ENCODE measurements around the gene APOB. TPM values are rescaled to one million over a fixed set of nuclear protein-coding genes. Genes with fewer than 3 reads are reported as not detected.

The APOB gene
- total and polyA plus RNA-seq, 2 of the 13 experiments (the other 11 are each of a cell fraction or from before 2014, with no cell fraction given): 1,569 to 2,515 TPM

- TF ChIP-seq TFE3 (CRISPR knock-in tag; IDR thresholded peaks at IDR 0.05) (0 out of 2 replicates have a peak, but pooled peaks have one; percentile 11), POLR2G (IDR thresholded peaks at IDR 0.05; ENCODE audit: low read depth, low read length) (peak; percentile 37; the same call in 1 of the 2 replicates), AGO2 (optimal IDR thresholded peaks at IDR 0.05; ENCODE audit: low read depth, low read length) (peak; percentile 59), BATF2 (CRISPR knock-in tag; IDR thresholded peaks at IDR 0.05) (peak; percentile 91), REXO4 (CRISPR knock-in tag; IDR thresholded peaks at IDR 0.05; ENCODE audit: borderline replicate concordance) (peak; percentile 47; the same call in 1 of the 2 replicates), PRMT3 (CRISPR knock-in tag; IDR thresholded peaks at IDR 0.05; ENCODE audit: borderline replicate concordance, low read depth) (peak; percentile 26; the same call in 1 of the 2 replicates), ZBTB40 (IDR thresholded peaks at IDR 0.05) (no peak), ZBTB40 (CRISPR knock-in tag; IDR thresholded peaks at IDR 0.05) (no peak), ZNF337 (CRISPR knock-in tag; IDR thresholded peaks at IDR 0.05; ENCODE audit: borderline replicate concordance, low read depth) (peak; percentile 76; the same call in 1 of the 2 replicates), CC2D1A (CRISPR knock-in tag; IDR thresholded peaks at IDR 0.05) (peak; percentile 94; the same call in 1 of the 2 replicates), ZNF205 (CRISPR knock-in tag; IDR thresholded peaks at IDR 0.05) (0 out of 2 replicates have a peak, but pooled peaks have one; percentile 24), NKX3-1 (CRISPR knock-in tag; IDR thresholded peaks at IDR 0.05) (peak; percentile 16; the same call in 1 of the 2 replicates), HOXD1 (CRISPR knock-in tag; IDR thresholded peaks at IDR 0.05) (no peak), HDAC2 (CRISPR knock-in tag; IDR thresholded peaks at IDR 0.05) (0 out of 2 replicates have a peak, but pooled peaks have one; percentile 16), IKZF4 (CRISPR knock-in tag; IDR thresholded peaks at IDR 0.05; ENCODE audit: borderline replicate concordance, low read depth, not compliant biosample characterization) (no peak), ZNF432 (CRISPR knock-in tag; IDR thresholded peaks at IDR 0.05; ENCODE audit: borderline replicate concordance) (peak; percentile 78; the same call in 1 of the 2 replicates)
Measured at GRCh38 chr2:21006423-21007128, 37.3 kb downstream of the APOB start (continued).

Measured in HepG2 (cell line).